HG02798 (cell line): ENCODE results near the gene SEC23IP.
A peak's percentile ranks its signal among the peaks of the same experiment; 100 is the strongest.
"Not testable (repeated sequence)": the region's sequence is repeated elsewhere in the genome, so short reads cannot be mapped to it uniquely, and the experiment has no call there.

Experiments
- ATAC-seq: cut with Tn5 transposase; IDR thresholded peaks from one replicate; pipeline ENCODE4 v1.9.1; 2021; ENCODE audit warnings: mild to moderate bottlenecking; ENCODE audit not compliant: unreplicated experiment, poor library complexity

Gene SEC23IP

GRCh38 chr10:119892188-119893065 lies at the start of gene SEC23IP:
SEC23IP (plus strand) TSS chr10:119892730; CDS start chr10:119892783, 53 bp downstream.
- ATAC-seq = peak; percentile 99

- ATAC-seq = no peak
Observed at GRCh38 chr10:119845656-119846055, 46.9 kb upstream of the SEC23IP start.

GRCh38 chr10:119849031-119849789 lies 43.3 kb upstream of the SEC23IP start:
- ATAC-seq = no peak

- ATAC-seq = no peak
Observed at GRCh38 chr10:119849944-119850343, 42.6 kb upstream of the SEC23IP start.

- ATAC-seq = no peak
Observed at GRCh38 chr10:119852277-119852676, 40.3 kb upstream of the SEC23IP start.

GRCh38 chr10:119852822-119853221 lies 39.7 kb upstream of the SEC23IP start:
- no peak for ATAC-seq

GRCh38 chr10:119853574-119853973 lies 39.0 kb upstream of the SEC23IP start:
- no peak for ATAC-seq

- ATAC-seq = no peak
Observed at GRCh38 chr10:119858063-119858462, 34.5 kb upstream of the SEC23IP start.

GRCh38 chr10:119859420-119860258 lies 32.9 kb upstream of the SEC23IP start:
- ATAC-seq = no peak

GRCh38 chr10:119860866-119861607 lies 31.5 kb upstream of the SEC23IP start:
- peak; percentile 61 for ATAC-seq

- ATAC-seq = no peak
Observed at GRCh38 chr10:119862524-119862923, 30.0 kb upstream of the SEC23IP start.

GRCh38 chr10:119863951-119864565 lies 28.5 kb upstream of the SEC23IP start:
- ATAC-seq = no peak

GRCh38 chr10:119865699-119866240 lies 26.8 kb upstream of the SEC23IP start:
- no peak for ATAC-seq

GRCh38 chr10:119867317-119867716 lies 25.2 kb upstream of the SEC23IP start:
- no peak for ATAC-seq

- not testable (repeated sequence) for ATAC-seq
Observed at GRCh38 chr10:119869398-119869797, 23.1 kb upstream of the SEC23IP start.

GRCh38 chr10:119871881-119872609 lies 20.5 kb upstream of the SEC23IP start:
- peak; percentile 35 for ATAC-seq

- ATAC-seq = peak; percentile 28
Observed at GRCh38 chr10:119872610-119872859, 20.0 kb upstream of the SEC23IP start, which contains the start of gene MCMBP. MCMBP (minus strand) TSS chr10:119872843; CDS start chr10:119872584, 259 bp downstream.

- ATAC-seq = peak; percentile 94
Observed at GRCh38 chr10:119872860-119873681, 19.5 kb upstream of the SEC23IP start.
